Measurements from ENCODE around the gene ARAP1.

GRCh38 chr11:72665911-72666472 is 86.2 kb downstream of the ARAP1 start:
- no peak for TF ChIP-seq MXI1 (conservative IDR thresholded peaks at IDR 0.05; ENCODE audit: poor library complexity, severe bottlenecking)
- TF ChIP-seq SMC3 (conservative IDR thresholded peaks at IDR 0.05; ENCODE audit: poor library complexity): no peak
- no peak for TF ChIP-seq RAD21 (conservative IDR thresholded peaks at IDR 0.05)
- no peak for TF ChIP-seq POLR2AphosphoS5 (IDR thresholded peaks at IDR 0.05)
- TF ChIP-seq CTCF (IDR thresholded peaks at IDR 0.05; ENCODE audit: poor library complexity, severe bottlenecking): no peak
- TF ChIP-seq EP300 (conservative IDR thresholded peaks at IDR 0.05; ENCODE audit: poor library complexity, severe bottlenecking): no peak
- TF ChIP-seq, protein P1, sequence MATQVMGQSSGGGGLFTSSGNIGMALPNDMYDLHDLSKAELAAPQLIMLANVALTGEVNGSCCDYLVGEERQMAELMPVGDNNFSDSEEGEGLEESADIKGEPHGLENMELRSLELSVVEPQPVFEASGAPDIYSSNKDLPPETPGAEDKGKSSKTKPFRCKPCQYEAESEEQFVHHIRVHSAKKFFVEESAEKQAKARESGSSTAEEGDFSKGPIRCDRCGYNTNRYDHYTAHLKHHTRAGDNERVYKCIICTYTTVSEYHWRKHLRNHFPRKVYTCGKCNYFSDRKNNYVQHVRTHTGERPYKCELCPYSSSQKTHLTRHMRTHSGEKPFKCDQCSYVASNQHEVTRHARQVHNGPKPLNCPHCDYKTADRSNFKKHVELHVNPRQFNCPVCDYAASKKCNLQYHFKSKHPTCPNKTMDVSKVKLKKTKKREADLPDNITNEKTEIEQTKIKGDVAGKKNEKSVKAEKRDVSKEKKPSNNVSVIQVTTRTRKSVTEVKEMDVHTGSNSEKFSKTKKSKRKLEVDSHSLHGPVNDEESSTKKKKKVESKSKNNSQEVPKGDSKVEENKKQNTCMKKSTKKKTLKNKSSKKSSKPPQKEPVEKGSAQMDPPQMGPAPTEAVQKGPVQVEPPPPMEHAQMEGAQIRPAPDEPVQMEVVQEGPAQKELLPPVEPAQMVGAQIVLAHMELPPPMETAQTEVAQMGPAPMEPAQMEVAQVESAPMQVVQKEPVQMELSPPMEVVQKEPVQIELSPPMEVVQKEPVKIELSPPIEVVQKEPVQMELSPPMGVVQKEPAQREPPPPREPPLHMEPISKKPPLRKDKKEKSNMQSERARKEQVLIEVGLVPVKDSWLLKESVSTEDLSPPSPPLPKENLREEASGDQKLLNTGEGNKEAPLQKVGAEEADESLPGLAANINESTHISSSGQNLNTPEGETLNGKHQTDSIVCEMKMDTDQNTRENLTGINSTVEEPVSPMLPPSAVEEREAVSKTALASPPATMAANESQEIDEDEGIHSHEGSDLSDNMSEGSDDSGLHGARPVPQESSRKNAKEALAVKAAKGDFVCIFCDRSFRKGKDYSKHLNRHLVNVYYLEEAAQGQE (IDR thresholded peaks at IDR 0.05; ENCODE audit: borderline replicate concordance): no peak
- TF ChIP-seq EZH2 (IDR thresholded peaks at IDR 0.05; ENCODE audit: borderline replicate concordance, insufficient read depth, low read length, poor library complexity, severe bottlenecking): no peak
- TF ChIP-seq TAF1 (IDR thresholded peaks at IDR 0.05; ENCODE audit: low read depth): no peak

Measured in neural cell (in vitro differentiated cells).